GM12878 (cell line): ENCODE measurements around the gene CTXN1. TPM values are rescaled to one million over a fixed set of nuclear protein-coding genes. Genes with fewer than 3 reads are reported as not detected.

Experiments
- ATAC-seq: fragments of 200-7000 bp; cut with Tn5 transposase; 3 replicates; pipeline ENCODE4 v1.9.1; 2020; ENCODE audit warnings: mild to moderate bottlenecking, moderate library complexity
- BruUV-seq: library from RNA; stranded (reverse); fragments of 400-500 nt; replicated peaks from 2 replicates; lab custom pipeline; 2021; lab: Mats Ljungman, UMichigan
- CTCF ChIA-PET: fragments of 300-600 bp; sonication (Branson Sonifier 250); formaldehyde crosslinking; extraction: SDS; loops from one replicate; lab custom pipeline; 2021; ENCODE audit warnings: inconsistent platforms; lab: Yijun Ruan, JAX
- POLR2A ChIA-PET: fragments of 350-600 bp; formaldehyde crosslinking; extraction: SDS; loops from one replicate; lab custom pipeline; 2021; ENCODE audit warnings: inconsistent platforms; lab: Charles Lee
- RAD21 ChIA-PET: fragments of 300-600 bp; sonication (Branson Sonifier 250); formaldehyde crosslinking; loops from one replicate; lab custom pipeline; 2023; ENCODE audit warnings: antibody characterized with exemption; ENCODE audit not compliant: unreplicated experiment; lab: Charles Lee
- SMC1A ChIA-PET: fragments of 300-600 bp; sonication (Branson Sonifier 250); formaldehyde crosslinking; loops from one replicate; lab custom pipeline; 2023; ENCODE audit not compliant: unreplicated experiment, uncharacterized antibody; lab: Charles Lee
- DNase-seq: peaks from one replicate; pipeline ENCODE4 v3.0.0-alpha.2; 2011; ENCODE audit warnings: low read depth, low spot score
- FAIRE-seq: peaks from 3 replicates; lab custom pipeline; 2011; peaks lifted over from hg19 to GRCh38; lab: Jason Lieb, UNC
- H2AFZ ChIP-seq: 2 replicates; pipeline ENCODE4 v1.6.0; 2011; ENCODE audit warnings: low read depth, low read length, control low read depth; ENCODE audit not compliant: control insufficient read depth
- H3K27ac ChIP-seq: 2 replicates; pipeline ENCODE4 v1.5.1; 2011; ENCODE audit warnings: control low read depth; ENCODE audit not compliant: control insufficient read depth, insufficient read depth
- H3K27me3 ChIP-seq, 2 experiments: replicated peaks in 1 of 2; 2 replicates each; pipeline versions ENCODE4 v1.6.0 to v1.6.1; 2011; ENCODE audit warnings: low read length in 1 of 2; ENCODE audit not compliant: control insufficient read depth in 2 of 2, insufficient read depth in 2 of 2
- H3K36me3 ChIP-seq, 2 experiments: 2 replicates each; pipeline ENCODE4 v1.5.1; 2011; ENCODE audit warnings: low read length in 1 of 2; ENCODE audit not compliant: control insufficient read depth in 2 of 2, insufficient read depth in 2 of 2
- H3K4me1 ChIP-seq: 2 replicates; pipeline ENCODE4 v1.6.1; 2011; ENCODE audit warnings: mild to moderate bottlenecking, low read length, moderate library complexity, mixed read lengths; ENCODE audit not compliant: control insufficient read depth, insufficient read depth
- H3K4me2 ChIP-seq: 2 replicates; pipeline ENCODE4 v1.6.0; 2011; ENCODE audit warnings: control low read depth; ENCODE audit not compliant: control insufficient read depth, insufficient read depth
- H3K4me3 ChIP-seq: fragments of 200-600 bp; sonication (generic); 2 replicates; pipeline ENCODE4 v1.5.1; 2016
- H3K79me2 ChIP-seq: 2 replicates; pipeline ENCODE4 v1.6.0; 2011; ENCODE audit warnings: low read length; ENCODE audit not compliant: control insufficient read depth, insufficient read depth
- H3K9ac ChIP-seq: 2 replicates; pipeline ENCODE4 v1.8.0; 2011; ENCODE audit warnings: low read length, control low read depth, mixed read lengths; ENCODE audit not compliant: control insufficient read depth, insufficient read depth
- H3K9me3 ChIP-seq: replicated peaks from 3 replicates; pipeline ENCODE4 v1.5.1; 2011; ENCODE audit warnings: mild to moderate bottlenecking, low read length; ENCODE audit not compliant: control insufficient read depth, insufficient read depth
- H4K20me1 ChIP-seq: 2 replicates; pipeline ENCODE4 v1.6.0; 2011; ENCODE audit not compliant: control insufficient read depth, insufficient read depth
- CUX1 ChIP-seq: IDR thresholded peaks from 2 replicates; pipeline ENCODE4 v1.6.1; 2012; ENCODE audit warnings: improper control_type of control experiment, low read depth, low read length; ENCODE audit not compliant: insufficient replicate concordance
- DPF2 ChIP-seq: fragments of 450-650 bp; IDR thresholded peaks from 2 replicates; pipeline ENCODE4 v1.6.1; 2017; ENCODE audit warnings: mild to moderate bottlenecking
- E4F1 ChIP-seq: fragments of 450-650 bp; IDR thresholded peaks from 2 replicates; pipeline ENCODE4 v1.6.1; 2018; ENCODE audit warnings: borderline replicate concordance, mild to moderate bottlenecking; ENCODE audit not compliant: partially characterized antibody
- ESRRA ChIP-seq: IDR thresholded peaks from 2 replicates; pipeline ENCODE4 v1.6.1; 2012; ENCODE audit warnings: mild to moderate bottlenecking, low read length, improper control_type of control experiment
- IRF4 ChIP-seq: IDR thresholded peaks from 2 replicates; pipeline ENCODE4 v1.6.1; 2011; ENCODE audit warnings: low read depth, low read length
- JUND ChIP-seq: IDR thresholded peaks from 2 replicates; pipeline ENCODE4 v1.6.1; 2012; ENCODE audit warnings: low read depth, mild to moderate bottlenecking, low read length, improper control_type of control experiment, moderate library complexity
- MXI1 ChIP-seq: fragments of 150-350 bp; IDR thresholded peaks from 2 replicates; pipeline ENCODE4 v1.6.1; 2011; ENCODE audit warnings: low read depth, mild to moderate bottlenecking, inconsistent platforms, low read length, improper control_type of control experiment
- MYB ChIP-seq: fragments of 150-350 bp; IDR thresholded peaks from 2 replicates; pipeline ENCODE4 v1.6.1; 2014; ENCODE audit warnings: mild to moderate bottlenecking, low read depth, low read length, borderline replicate concordance
- NRF1 ChIP-seq: conservative IDR thresholded peaks from 2 replicates; pipeline ENCODE4 v1.6.1; 2011; ENCODE audit warnings: mild to moderate bottlenecking, low read depth, low read length, improper control_type of control experiment
- PML ChIP-seq: IDR thresholded peaks from 2 replicates; pipeline ENCODE4 v1.6.1; 2012; ENCODE audit warnings: low read length, inconsistent platforms
- WGBS: methylation state at CpG from one replicate; pipeline ENCODE4 v1.1.6; 2016; ENCODE audit warnings: low lambda C conversion rate; ENCODE audit not compliant: insufficient replicate concordance, insufficient coverage; ENCODE audit errors: missing lambda C conversion rate; 5-methylcytosine and 5-hydroxymethylcytosine counted together
- in situ Hi-C: fragments of 300-500 bp; cut with MboI; formaldehyde crosslinking; loops from 9 replicates; pipeline ENCODE4 v1.14.3; 2018; ENCODE audit warnings: mixed read lengths
- intact Hi-C: fragments of 100-400 bp; cut with micrococcal nuclease; formaldehyde crosslinking; loops from one replicate; pipeline ENCODE4 v1.14.2; 2022; ENCODE audit not compliant: unreplicated experiment
- polyA plus RNA-seq, 11 experiments: library from polyadenylated mRNA; depleted of rRNA in 4 of 11; unstranded in 6 of 11; stranded (reverse) in 5 of 11; fragments of >200 nt; fragmentation: Nextera tagmentation in 4 of 11; fragmentation: Illumina TruSeq in 1 of 11; extraction: Ambion mirVana in 4 of 11; extraction: Trizol in 1 of 11; gene quantifications; 1 replicate in 1 of 11; 2 replicates in 10 of 11; pipeline versions ENCODE4 v1.2.1 to v1.2.3, GENCODE V29; 2011 to 2016; ENCODE audit warnings: inconsistent platforms in 2 of 11, missing spikeins in 2 of 11, low read depth in 1 of 11
- total RNA-seq, 4 experiments: library from RNA; depleted of rRNA in 3 of 4; stranded (reverse); fragments of >200 nt in 3 of 4; fragmentation: Illumina TruSeq in 1 of 4; extraction: Trizol in 1 of 4; gene quantifications; 2 replicates each; pipeline versions ENCODE4 v1.2.1 to v1.2.3, GENCODE V29; 2013 to 2021

The CTXN1 gene
- total and polyA plus RNA-seq, 10 of the 15 experiments (the other 5 are each of a cell fraction or from before 2014, with no cell fraction given) = 0.04 to 1.0 (median 0.38) TPM; not detected in 4

GRCh38 chr19:7943444-7944176 is 17.7 kb upstream of the CTXN1 start, which contains the start of gene TIMM44 (continued):
- peak; percentile 33; the same call in 1 of the 2 replicates for TF ChIP-seq NRF1
- no peak for TF ChIP-seq MYB
- no peak for TF ChIP-seq IRF4
- TF ChIP-seq JUND = peak; percentile 64; the same call in 1 of the 2 replicates
- TF ChIP-seq E4F1 = no peak
- TF ChIP-seq PML = peak; percentile 83; the same call in 1 of the 2 replicates
- TF ChIP-seq ESRRA = peak; percentile 77; the same call in 1 of the 2 replicates

GRCh38 chr19:7942981-7943443 is 17.1 kb upstream of the CTXN1 start:
- H3K9ac ChIP-seq = peak overlapping the region; percentile 80
- peak overlapping the region; percentile 89 for H3K4me3 ChIP-seq
- peak overlapping the region; percentile 58 for H3K4me2 ChIP-seq
- FAIRE-seq = no peak
- ATAC-seq = peak; percentile 29
- peak overlapping the region; percentile 77 for H3K27ac ChIP-seq
- no peaks in the 10 kb centered on the region for H3K27me3 ChIP-seq
- no peaks in the 10 kb centered on the region for H3K9me3 ChIP-seq
- CTCF ChIA-PET = interaction anchor here (0.5 to 4.3 kb wide), 20 partner anchors 11 to 576 kb away, joined by 3 to 55 read pairs (median 7); partner anchors contain the start of genes ELAVL1, MAP2K7, SNAPC2 and ZNF414
- intact Hi-C loops (loop anchor here (10.0 kb wide), 1 partner anchor 212 kb away; no protein-coding TSS in a partner anchor), in situ Hi-C loops (loop anchor here (10.0 kb wide), 1 partner anchor 312 kb away; no protein-coding TSS in a partner anchor)
- H3K36me3 ChIP-seq = peaks cover 0 to 7% of the 10 kb centered on the region in 2 experiments; a peak in 3 of 4 replicates
- BruUV-seq = no TSS peak
- peak overlapping the region; percentile 83 for H2AFZ ChIP-seq
- POLR2A ChIA-PET = interaction anchor here (0.5 to 2.4 kb wide), 6 partner anchors 13 to 1339 kb away, joined by 3 to 18 read pairs (median 4); partner anchors contain the start of genes RAB11B and SNAPC2
- H3K4me1 ChIP-seq = peaks cover 7% of the 10 kb centered on the region
- H3K79me2 ChIP-seq = peaks cover 23% of the 10 kb centered on the region
- WGBS = 7% methylated on average over 33 of the region's 33 CpGs
- SMC1A ChIA-PET = interaction anchor here (1.0 to 3.1 kb wide), 5 partner anchors 14 to 268 kb away, joined by 3 to 29 read pairs (median 3); partner anchors contain the start of gene ELAVL1
- no peaks in the 10 kb centered on the region for H4K20me1 ChIP-seq
- RAD21 ChIA-PET = interaction anchor here (1.0 to 2.3 kb wide), 9 partner anchors 13 to 379 kb away, joined by 3 to 17 read pairs (median 10); partner anchors contain the start of genes ELAVL1, NDUFA7, RPS28 and SNAPC2
- no peak for DNase-seq
- no peak for TF ChIP-seq MXI1
- TF ChIP-seq CUX1 = no peak
- no peak for TF ChIP-seq JUND
- no peak for TF ChIP-seq DPF2
